Thyroid gland (tissue), 4 donors: ENCODE measurements around the gene IQGAP2.

Experiments
- CTCF ChIP-seq, 6 experiments: fragments of 200-600 bp in 3 of 6; fragments of 450-650 bp in 3 of 6; sonication (generic) in 3 of 6; IDR thresholded peaks; one replicate each; pipeline ENCODE4 v1.5.1; 2016 to 2019; ENCODE audit warnings: antibody characterized with exemption in 6 of 6, mild to moderate bottlenecking in 2 of 6, inconsistent platforms in 1 of 6, moderate library complexity in 1 of 6
- POLR2A ChIP-seq, 2 donors: fragments of 450-650 bp; IDR thresholded peaks; one replicate each; pipeline ENCODE4 v1.6.1; 2017; ENCODE audit warnings: antibody characterized with exemption in 2 of 2, mild to moderate bottlenecking in 2 of 2, moderate library complexity in 1 of 2

- TF ChIP-seq CTCF (IDR thresholded peaks at IDR 0.05) (no peak), POLR2A (IDR thresholded peaks at IDR 0.05) (no peak)
Measured at GRCh38 chr5:76576996-76577395, 173.9 kb downstream of the IQGAP2 start.
